MM.1S (cell line): ENCODE data around the gene PIK3C3.

Experiments
- EZH2 ChIP-seq: fragments of 300-600 bp; sonication (generic); optimal IDR thresholded peaks from 2 replicates; pipeline ENCODE3; 2017; ENCODE audit warnings: low read depth, mild to moderate bottlenecking, antibody characterized with exemption, low read length, mixed read lengths
- EZH2phosphoT487 ChIP-seq: fragments of 300-600 bp; sonication (generic); IDR thresholded peaks from 2 replicates; pipeline ENCODE4 v1.6.1; 2018; ENCODE audit warnings: antibody characterized with exemption, low read length
- TF ChIP-seq, protein P1 (sequence below): fragments of 300-600 bp; sonication (generic); IDR thresholded peaks from 2 replicates; pipeline ENCODE4 v1.5.1; 2016; ENCODE audit warnings: antibody characterized with exemption, low read length, mixed read lengths

DNA sequence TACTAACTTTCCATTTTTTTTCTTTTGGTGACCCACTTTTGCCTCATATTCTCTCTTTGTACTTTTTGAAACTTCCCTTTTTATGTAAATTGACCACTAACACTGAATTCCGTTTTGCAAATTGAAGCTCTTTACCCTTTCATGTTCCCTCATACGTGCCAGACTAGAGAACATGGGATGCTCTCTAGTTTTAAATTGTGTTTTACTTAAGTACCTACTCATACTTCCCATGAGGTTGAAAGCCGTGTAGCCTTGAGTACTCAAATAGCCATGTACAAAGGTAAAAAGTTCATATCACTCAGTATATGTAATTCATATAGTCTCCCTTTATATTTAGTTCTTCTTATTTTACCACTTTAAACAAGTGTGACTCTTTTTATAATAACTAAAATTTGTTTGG, 119.7 kb downstream of the PIK3C3 start:
- TF ChIP-seq, protein P1, sequence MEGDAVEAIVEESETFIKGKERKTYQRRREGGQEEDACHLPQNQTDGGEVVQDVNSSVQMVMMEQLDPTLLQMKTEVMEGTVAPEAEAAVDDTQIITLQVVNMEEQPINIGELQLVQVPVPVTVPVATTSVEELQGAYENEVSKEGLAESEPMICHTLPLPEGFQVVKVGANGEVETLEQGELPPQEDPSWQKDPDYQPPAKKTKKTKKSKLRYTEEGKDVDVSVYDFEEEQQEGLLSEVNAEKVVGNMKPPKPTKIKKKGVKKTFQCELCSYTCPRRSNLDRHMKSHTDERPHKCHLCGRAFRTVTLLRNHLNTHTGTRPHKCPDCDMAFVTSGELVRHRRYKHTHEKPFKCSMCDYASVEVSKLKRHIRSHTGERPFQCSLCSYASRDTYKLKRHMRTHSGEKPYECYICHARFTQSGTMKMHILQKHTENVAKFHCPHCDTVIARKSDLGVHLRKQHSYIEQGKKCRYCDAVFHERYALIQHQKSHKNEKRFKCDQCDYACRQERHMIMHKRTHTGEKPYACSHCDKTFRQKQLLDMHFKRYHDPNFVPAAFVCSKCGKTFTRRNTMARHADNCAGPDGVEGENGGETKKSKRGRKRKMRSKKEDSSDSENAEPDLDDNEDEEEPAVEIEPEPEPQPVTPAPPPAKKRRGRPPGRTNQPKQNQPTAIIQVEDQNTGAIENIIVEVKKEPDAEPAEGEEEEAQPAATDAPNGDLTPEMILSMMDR, result no peak
- no peak for TF ChIP-seq EZH2
- no peak for TF ChIP-seq EZH2phosphoT487
